Measurements from ENCODE around the gene REEP6.

DNA sequence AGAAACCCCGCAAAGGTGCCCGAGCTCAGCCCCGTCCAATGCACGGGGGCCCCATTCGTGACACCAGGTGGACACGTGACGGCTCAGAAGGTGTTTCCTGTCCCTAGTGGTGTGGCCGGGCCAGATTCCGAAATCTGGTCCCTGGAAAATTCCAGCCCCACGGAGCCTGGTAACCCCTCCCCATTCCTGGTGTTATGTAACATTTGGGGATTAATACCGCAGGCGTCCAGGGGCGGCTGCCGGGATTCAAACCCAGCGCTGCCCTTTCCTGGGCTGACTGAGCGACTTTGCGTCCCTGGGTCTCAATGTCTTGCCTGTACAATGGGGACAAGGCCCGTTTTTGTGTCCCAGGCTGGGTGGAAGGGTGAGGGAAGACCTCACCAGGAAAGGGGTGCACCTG lies 31.9 kb downstream of the REEP6 start:
- TF ChIP-seq CTCF (IDR thresholded peaks at IDR 0.05 in 4 of 5, conservative IDR thresholded peaks at IDR 0.05 in 1 of 5), result no peak
- no peak for TF ChIP-seq POLR2A (IDR thresholded peaks at IDR 0.05)
